Activated CD4-positive, alpha-beta memory T cell treated with anti-CD3 and anti-CD28 coated beads, Interleukin-2, amount 10 ng/mL, durations not matched to agents 7 days and 5 days (primary cell): Measurements from ENCODE around the gene STOM. TPM values are rescaled to one million over a fixed set of nuclear protein-coding genes. Genes with fewer than 3 reads are reported as not detected.
"Not testable (repeated sequence)": the region's sequence is repeated elsewhere in the genome, so short reads cannot be mapped to it uniquely, and the experiment has no call there.

Experiments used
- CTCF ChIA-PET: fragments of 350-600 bp; sonication (Branson Sonifier 250); formaldehyde crosslinking; loops from one replicate; lab custom pipeline; 2021; ENCODE audit warnings: antibody characterized with exemption, inconsistent platforms; lab: Charles Lee
- POLR2A ChIA-PET: fragments of 350-600 bp; sonication (Branson Sonifier 250); formaldehyde crosslinking; loops from one replicate; lab custom pipeline; 2021; ENCODE audit warnings: antibody characterized with exemption; lab: Charles Lee
- DNase-seq: peaks from one replicate; pipeline ENCODE4 v3.0.0-alpha.2; 2020
- H3K27ac Mint-ChIP-seq: one replicate; pipeline ENCODE4 v1.8.0; 2021; ENCODE audit warnings: mild to moderate bottlenecking, mixed read lengths
- H3K27me3 Mint-ChIP-seq: one replicate; pipeline ENCODE4 v1.8.0; 2021; ENCODE audit warnings: mixed read lengths
- H3K36me3 Mint-ChIP-seq: one replicate; pipeline ENCODE4 v1.8.0; 2021; ENCODE audit warnings: low read depth, mixed read lengths
- H3K4me1 Mint-ChIP-seq: one replicate; pipeline ENCODE4 v1.8.0; 2021; ENCODE audit warnings: mixed read lengths
- H3K4me3 Mint-ChIP-seq: one replicate; pipeline ENCODE4 v1.8.0; 2021; ENCODE audit warnings: mild to moderate bottlenecking, mixed read lengths
- H3K9me3 Mint-ChIP-seq: one replicate; pipeline ENCODE4 v1.8.0; 2021; ENCODE audit warnings: mixed read lengths
- total RNA-seq, 2 experiments: library from RNA; stranded (reverse); gene quantifications; one replicate each; pipeline ENCODE4 v1.2.3, GENCODE V29; 2021

The STOM gene, protein sequence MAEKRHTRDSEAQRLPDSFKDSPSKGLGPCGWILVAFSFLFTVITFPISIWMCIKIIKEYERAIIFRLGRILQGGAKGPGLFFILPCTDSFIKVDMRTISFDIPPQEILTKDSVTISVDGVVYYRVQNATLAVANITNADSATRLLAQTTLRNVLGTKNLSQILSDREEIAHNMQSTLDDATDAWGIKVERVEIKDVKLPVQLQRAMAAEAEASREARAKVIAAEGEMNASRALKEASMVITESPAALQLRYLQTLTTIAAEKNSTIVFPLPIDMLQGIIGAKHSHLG
- 100 to 1,000 TPM; 101 to 104 TPM for total RNA-seq

DNA sequence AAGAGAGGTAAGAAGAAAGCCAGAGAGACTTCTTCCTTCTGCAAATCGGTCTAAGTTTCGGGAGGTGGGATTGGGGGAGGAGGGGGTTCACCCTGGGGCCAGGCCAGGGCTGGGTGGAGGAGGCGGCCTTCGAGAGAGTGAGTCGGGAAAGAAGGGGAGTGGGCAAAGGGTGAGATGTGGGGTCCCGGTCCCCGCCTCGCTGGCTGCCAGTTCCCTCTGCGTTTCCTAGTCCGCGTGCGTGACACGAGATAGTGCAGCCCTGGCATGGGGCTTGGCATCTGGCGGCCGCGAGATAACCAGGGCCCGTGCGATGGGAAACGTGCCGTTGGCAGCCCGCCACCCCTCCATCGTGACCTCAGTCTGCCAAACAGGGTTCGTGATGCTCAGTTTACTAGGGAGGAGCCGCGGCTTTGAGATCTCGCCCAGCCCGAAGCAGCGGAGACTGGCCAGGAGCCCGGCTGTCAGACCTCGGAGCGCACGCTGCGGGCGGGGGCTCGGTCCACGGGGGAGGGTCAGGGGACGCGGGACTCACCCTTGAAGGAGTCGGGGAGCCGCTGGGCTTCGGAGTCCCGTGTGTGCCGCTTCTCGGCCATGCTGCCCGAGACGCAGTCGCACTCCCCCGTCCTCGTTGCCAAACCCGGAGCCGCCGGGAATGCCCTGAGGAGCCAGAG, at the start of gene STOM:
Gene STOM (minus strand): TSS at position 656 of the 671 bp plus-strand sequence. CDS start 63 bp downstream, at position 593.
- peaks cover 64% of the 10 kb centered on the region for H3K4me1 Mint-ChIP-seq
- POLR2A ChIA-PET = interaction anchor here (0.8 to 2.4 kb wide), 8 partner anchors 9 to 157 kb away, joined by 3 to 30 read pairs (median 3); no protein-coding TSS in a partner anchor
- peak; percentile 74 for DNase-seq
- H3K4me3 Mint-ChIP-seq = peak within 1 kb of the TSS; percentile 90
- H3K9me3 Mint-ChIP-seq = no peaks in the 10 kb centered on the region
- H3K27ac Mint-ChIP-seq = peak within 1 kb of the TSS; percentile 89
- peaks cover 34% of the 10 kb centered on the region for H3K36me3 Mint-ChIP-seq
- CTCF ChIA-PET = interaction anchor here (1.3 to 3.2 kb wide), 3 partner anchors 16 to 168 kb away, joined by 3 to 16 read pairs (median 6); partner anchors contain the start of gene RAB14
- H3K27me3 Mint-ChIP-seq = no peaks in the 10 kb centered on the region

DNA sequence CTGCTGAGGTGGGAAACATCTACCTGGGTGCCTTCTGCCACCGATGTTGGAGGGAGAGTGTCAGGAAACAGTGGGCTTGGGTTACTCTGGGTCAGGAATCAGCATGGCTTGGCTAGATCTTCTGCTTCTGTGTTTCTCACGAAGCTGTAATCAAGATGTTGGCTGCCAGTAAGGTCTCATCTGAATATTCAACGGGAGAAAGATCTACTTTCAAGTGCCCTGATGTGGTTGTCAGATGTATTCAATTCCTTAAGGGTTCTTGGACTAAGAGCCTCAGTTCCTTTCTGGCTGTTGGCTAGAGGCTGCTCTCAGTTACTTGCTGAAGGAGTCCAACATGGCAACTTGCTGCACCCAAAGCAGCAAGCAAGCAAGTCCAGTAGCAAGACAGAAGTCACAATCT, 41.9 kb upstream of the STOM start:
- H3K36me3 Mint-ChIP-seq = no peaks in the 10 kb centered on the region
- ChIA-PET CTCF (interaction anchor here (1.3 kb wide), 1 partner anchor 92 kb away, joined by 6 read pairs; no protein-coding TSS in a partner anchor), POLR2A (no interaction called here)
- no peaks in the 10 kb centered on the region for H3K4me1 Mint-ChIP-seq
- H3K9me3 Mint-ChIP-seq = no peaks in the 10 kb centered on the region
- no peak overlapping the region for H3K27ac Mint-ChIP-seq
- peaks cover 8% of the 10 kb centered on the region for H3K27me3 Mint-ChIP-seq
- H3K4me3 Mint-ChIP-seq = no peak overlapping the region
- no peak for DNase-seq

DNA sequence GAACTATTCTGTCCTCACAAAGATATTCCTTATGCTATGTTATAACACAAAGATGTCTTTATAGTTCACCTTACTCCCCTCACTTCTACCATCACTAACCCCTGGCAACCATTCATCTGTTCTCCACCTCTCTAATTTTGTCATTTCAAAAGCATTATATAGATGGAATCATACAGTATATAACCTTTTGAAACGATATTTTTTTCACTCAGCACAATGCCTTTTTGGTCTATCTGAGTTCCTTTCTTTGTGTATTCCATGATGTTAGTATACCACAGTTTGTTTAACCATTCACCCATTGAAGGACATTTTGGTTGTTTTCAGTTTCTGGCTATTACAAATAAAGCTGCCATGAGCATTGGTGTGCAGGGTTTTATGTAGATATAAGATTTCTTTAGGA, 35.8 kb upstream of the STOM start:
- POLR2A ChIA-PET = no interaction called here
- CTCF ChIA-PET = interaction anchor here (3.1 kb wide), 1 partner anchor 86 kb away, joined by 21 read pairs; no protein-coding TSS in a partner anchor
- no peaks in the 10 kb centered on the region for H3K9me3 Mint-ChIP-seq
- no peaks in the 10 kb centered on the region for H3K36me3 Mint-ChIP-seq
- no peak for DNase-seq
- H3K27me3 Mint-ChIP-seq = peaks cover 20% of the 10 kb centered on the region
- H3K4me3 Mint-ChIP-seq = no peak overlapping the region
- no peak overlapping the region for H3K27ac Mint-ChIP-seq
- H3K4me1 Mint-ChIP-seq = no peaks in the 10 kb centered on the region

DNA sequence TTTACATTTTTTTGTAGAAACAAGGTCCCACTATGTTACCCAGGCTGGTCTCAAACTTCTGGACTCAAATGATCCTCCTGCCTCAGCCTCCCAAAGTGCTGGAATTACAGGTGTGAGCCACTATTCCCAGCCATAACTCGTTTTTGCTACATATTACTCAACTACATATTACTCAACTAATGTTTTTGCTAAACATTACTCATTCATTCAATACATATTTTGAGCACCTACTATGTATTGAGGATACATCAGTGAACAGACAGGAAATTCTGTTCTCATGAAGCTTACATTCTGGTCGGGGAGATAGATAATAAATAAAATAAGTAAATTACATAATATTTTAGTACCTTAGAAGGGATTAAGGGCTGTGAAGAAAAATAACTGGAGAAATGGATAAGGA, 34.9 kb upstream of the STOM start:
- Mint-ChIP-seq H3K4me3 (no peak overlapping the region), H3K36me3 (no peaks in the 10 kb centered on the region), H3K27me3 (peaks cover 20% of the 10 kb centered on the region), H3K27ac (no peak overlapping the region), H3K4me1 (no peaks in the 10 kb centered on the region), H3K9me3 (no peaks in the 10 kb centered on the region)
- CTCF ChIA-PET = interaction anchor here (1.0 to 12.7 kb wide), 2 partner anchors 10 to 86 kb away, joined by 3 to 286 read pairs; no protein-coding TSS in a partner anchor
- POLR2A ChIA-PET = no interaction called here
- no peak for DNase-seq

DNA sequence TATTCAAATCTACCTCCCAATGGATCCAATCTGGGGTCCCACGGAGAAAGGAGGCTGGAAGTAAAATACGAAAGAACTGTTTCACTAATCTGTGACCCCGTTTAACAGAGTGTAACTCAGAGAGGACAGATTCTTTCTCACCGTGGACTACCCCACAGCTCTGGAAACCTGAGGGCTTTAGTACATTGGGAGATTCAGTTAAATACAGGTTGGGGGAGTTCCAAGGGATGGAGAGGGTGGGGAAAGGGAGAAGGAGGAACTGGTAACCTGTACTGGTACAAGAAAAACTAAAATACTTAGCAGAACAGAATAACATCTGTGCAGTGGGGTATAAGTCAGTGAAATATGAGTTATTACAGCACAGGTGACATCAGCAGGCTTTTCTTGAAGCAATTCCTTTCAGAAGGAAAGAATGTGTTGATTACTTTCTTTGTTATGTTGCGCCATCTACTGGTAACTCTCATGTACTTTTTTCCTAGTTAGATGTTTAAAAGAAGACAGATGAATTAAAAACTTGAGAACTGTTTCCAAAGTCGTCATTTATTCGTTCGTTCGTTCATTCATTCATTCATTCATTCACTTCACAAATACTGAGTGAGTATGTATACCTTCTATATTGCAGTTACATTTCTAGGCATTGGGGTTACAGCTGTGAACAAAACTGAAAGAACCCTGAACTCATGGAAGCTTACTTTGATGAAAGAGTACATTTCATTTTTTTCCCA, 30.0 kb upstream of the STOM start:
- Mint-ChIP-seq H3K36me3 (no peaks in the 10 kb centered on the region), H3K27me3 (peaks cover 16% of the 10 kb centered on the region), H3K27ac (no peak overlapping the region), H3K9me3 (peaks cover 3% of the 10 kb centered on the region), H3K4me1 (peaks cover 5% of the 10 kb centered on the region), H3K4me3 (no peak overlapping the region)
- POLR2A ChIA-PET = interaction anchor here (1.0 to 1.8 kb wide), 2 partner anchors 46 to 80 kb away, joined by 3 to 7 read pairs; no protein-coding TSS in a partner anchor
- no peak for DNase-seq
- CTCF ChIA-PET = interaction anchor here (0.9 to 12.7 kb wide), 13 partner anchors 9 to 418 kb away, joined by 3 to 286 read pairs (median 4); no protein-coding TSS in a partner anchor

DNA sequence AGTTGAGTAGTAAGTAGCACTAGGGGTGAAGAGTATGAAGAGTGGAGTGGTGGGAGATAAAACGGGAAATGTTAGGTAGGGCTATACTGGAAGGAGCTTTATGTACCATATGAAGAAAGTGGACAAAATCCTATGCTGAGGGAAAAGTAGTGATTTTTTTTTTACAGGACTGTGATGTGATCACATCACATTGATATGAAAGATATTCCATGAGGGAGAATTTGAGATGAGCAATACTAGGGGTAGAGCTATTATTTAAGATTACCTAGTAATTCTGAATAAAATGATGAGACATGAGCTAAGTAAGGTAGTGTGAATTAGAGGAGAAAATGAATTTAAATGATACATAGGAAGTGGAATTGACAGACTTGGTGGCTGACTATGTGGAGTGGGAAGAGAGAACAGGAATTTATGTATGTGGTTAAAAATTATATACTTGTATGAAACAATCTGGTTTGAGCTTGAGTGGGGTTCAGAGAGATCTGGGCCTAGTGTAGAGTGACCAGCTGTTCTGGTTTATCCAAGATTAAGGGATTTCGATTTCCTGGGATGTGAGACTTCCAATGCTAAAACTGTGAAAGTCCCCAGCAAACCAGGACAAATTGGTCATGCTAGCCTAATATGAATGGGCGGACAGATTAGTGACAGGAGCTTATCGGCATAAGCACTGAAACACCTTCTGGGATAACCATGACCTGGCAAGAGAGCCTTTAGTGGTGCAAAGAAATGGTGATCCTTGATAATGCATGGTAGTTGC, 29.3 kb upstream of the STOM start:
- Mint-ChIP-seq H3K27ac (no peak overlapping the region), H3K9me3 (peaks cover 7% of the 10 kb centered on the region), H3K27me3 (peaks cover 16% of the 10 kb centered on the region), H3K36me3 (no peaks in the 10 kb centered on the region), H3K4me3 (no peak overlapping the region), H3K4me1 (peaks cover 13% of the 10 kb centered on the region)
- DNase-seq = no peak
- POLR2A ChIA-PET = interaction anchor here (1.0 to 1.8 kb wide), 2 partner anchors 45 to 79 kb away, joined by 3 to 7 read pairs; no protein-coding TSS in a partner anchor
- CTCF ChIA-PET = interaction anchor here (0.9 to 12.7 kb wide), 15 partner anchors 8 to 418 kb away, joined by 3 to 286 read pairs (median 4); no protein-coding TSS in a partner anchor

DNA sequence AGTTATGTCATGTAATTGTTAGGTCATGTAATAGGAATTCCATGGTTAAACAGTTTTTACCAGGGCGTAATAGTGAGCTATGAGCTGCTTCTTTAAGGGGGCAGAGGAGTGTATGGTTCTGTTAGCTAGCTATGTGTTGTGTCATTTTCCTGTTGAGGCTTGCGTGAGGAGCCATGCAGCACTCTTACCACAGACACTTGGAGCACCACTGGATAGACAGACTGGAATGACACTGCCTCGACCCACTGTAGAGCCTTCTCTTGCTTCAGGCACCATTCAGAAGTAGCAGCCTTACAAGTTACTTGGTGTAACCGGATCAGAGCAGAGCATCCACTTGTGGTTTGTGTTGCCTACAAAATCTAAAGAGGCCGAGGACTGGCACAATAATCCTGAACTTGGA, 28.3 kb upstream of the STOM start:
- peaks cover 20% of the 10 kb centered on the region for H3K4me1 Mint-ChIP-seq
- H3K27me3 Mint-ChIP-seq = peaks cover 16% of the 10 kb centered on the region
- CTCF ChIA-PET = interaction anchor here (0.9 to 12.7 kb wide), 9 partner anchors 23 to 187 kb away, joined by 3 to 286 read pairs (median 9); no protein-coding TSS in a partner anchor
- peaks cover 7% of the 10 kb centered on the region for H3K9me3 Mint-ChIP-seq
- no peak overlapping the region for H3K27ac Mint-ChIP-seq
- H3K36me3 Mint-ChIP-seq = no peaks in the 10 kb centered on the region
- POLR2A ChIA-PET = interaction anchor here (0.9 to 1.0 kb wide), 2 partner anchors 12 to 44 kb away, joined by 3 read pairs; no protein-coding TSS in a partner anchor
- no peak for DNase-seq
- no peak overlapping the region for H3K4me3 Mint-ChIP-seq

DNA sequence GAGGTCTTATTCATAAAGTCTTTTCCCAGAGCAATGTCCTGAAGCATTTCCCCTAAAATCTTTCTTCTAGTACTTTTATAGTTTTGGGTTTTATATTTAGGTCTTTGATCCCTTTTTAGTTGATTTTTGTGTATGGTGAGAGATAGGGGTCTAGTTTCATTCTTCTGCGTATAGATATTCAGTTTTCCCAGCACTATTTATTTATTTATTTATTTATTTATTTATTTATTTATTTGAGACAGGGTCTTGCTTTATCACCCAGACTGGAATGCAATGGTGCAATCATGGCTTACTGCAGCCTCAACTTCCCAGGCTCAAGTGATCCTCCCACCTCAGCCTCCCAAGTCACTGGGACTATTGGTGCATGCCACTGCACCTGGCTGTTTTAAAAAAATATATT, 27.2 kb upstream of the STOM start:
- not testable (repeated sequence) for H3K9me3 Mint-ChIP-seq, H3K36me3 Mint-ChIP-seq, H3K27ac Mint-ChIP-seq, DNase-seq, H3K4me3 Mint-ChIP-seq, H3K27me3 Mint-ChIP-seq
- peaks cover 31% of the 10 kb centered on the region for H3K4me1 Mint-ChIP-seq
- CTCF ChIA-PET = interaction anchor here (0.6 to 12.7 kb wide), 5 partner anchors 8 to 79 kb away, joined by 3 to 286 read pairs (median 3); no protein-coding TSS in a partner anchor
- POLR2A ChIA-PET = interaction anchor here (1.0 kb wide), 1 partner anchor 42 kb away, joined by 3 read pairs; no protein-coding TSS in a partner anchor

DNA sequence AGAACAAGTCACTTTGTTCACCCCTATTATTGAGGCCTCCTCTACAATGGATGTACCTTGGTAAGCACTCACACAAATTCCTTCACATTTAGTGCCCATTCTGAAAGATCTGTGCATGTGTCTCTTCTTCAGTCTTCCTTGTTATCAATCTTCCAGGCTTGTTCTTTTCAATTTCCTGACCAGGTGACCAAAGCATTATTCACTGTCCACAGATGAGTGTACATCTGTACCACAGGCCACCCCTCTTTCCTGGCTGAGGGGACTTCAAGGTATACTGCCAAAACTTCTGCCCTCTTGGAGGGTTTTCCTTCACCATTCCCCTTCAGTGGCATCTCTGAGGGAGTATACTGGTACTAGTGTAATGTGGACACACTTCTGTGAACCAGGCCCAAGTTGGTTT, 25.5 kb upstream of the STOM start:
- Mint-ChIP-seq H3K4me1 (peaks cover 33% of the 10 kb centered on the region), H3K4me3 (no peak overlapping the region), H3K36me3 (no peaks in the 10 kb centered on the region), H3K27ac (no peak overlapping the region), H3K27me3 (peaks cover 4% of the 10 kb centered on the region), H3K9me3 (peaks cover 7% of the 10 kb centered on the region)
- CTCF ChIA-PET = interaction anchor here (12.7 kb wide), 1 partner anchor 77 kb away, joined by 286 read pairs; no protein-coding TSS in a partner anchor
- POLR2A ChIA-PET = no interaction called here
- no peak for DNase-seq

DNA sequence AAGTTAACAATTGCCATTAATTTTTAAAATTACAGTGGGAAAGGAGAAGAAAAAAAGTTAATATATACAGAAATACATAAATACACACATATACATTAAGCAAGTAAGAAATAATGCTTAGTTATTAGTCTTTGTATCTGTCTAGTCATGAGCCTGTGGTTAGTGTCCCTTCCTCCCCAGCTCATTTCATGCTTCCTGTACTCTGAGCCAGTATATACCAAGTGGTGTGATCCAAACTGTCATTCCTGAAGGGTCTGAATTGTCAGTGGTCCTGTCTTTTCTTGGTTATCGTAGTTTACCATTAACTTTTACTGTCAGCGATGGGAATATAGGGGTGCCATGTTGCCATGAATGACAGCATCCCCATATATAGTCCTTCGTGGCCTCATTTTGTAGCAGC, 24.2 kb upstream of the STOM start:
- H3K4me1 Mint-ChIP-seq = peaks cover 33% of the 10 kb centered on the region
- no peak overlapping the region for H3K4me3 Mint-ChIP-seq
- no peak for DNase-seq
- no peak overlapping the region for H3K27ac Mint-ChIP-seq
- no peaks in the 10 kb centered on the region for H3K36me3 Mint-ChIP-seq
- ChIA-PET CTCF (interaction anchor here (0.7 to 12.7 kb wide), 6 partner anchors 10 to 115 kb away, joined by 3 to 286 read pairs (median 3); no protein-coding TSS in a partner anchor), POLR2A (interaction anchor here (1.2 kb wide), 1 partner anchor 25 kb away, joined by 4 read pairs; no protein-coding TSS in a partner anchor)
- peaks cover 8% of the 10 kb centered on the region for H3K27me3 Mint-ChIP-seq
- H3K9me3 Mint-ChIP-seq = peaks cover 7% of the 10 kb centered on the region

DNA sequence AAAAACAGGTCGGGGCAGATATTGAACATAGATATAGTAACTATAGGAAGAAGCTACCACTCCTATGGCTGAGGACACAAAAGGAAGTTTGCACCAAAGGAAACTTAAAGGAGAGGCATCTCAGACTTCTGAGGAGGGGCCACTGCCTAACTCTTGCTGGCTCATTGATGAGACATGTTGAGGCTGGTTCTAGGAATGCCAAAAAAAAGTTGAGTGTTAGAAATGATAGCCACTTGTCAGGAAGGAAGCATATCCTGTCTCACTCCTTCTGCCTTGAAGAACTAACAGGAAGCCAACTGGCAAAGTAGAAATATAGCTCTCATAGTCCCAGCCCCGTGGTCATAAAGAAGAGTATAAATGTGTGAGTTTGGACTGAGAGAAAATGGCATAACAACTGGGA, 23.3 kb upstream of the STOM start:
- POLR2A ChIA-PET = no interaction called here
- H3K9me3 Mint-ChIP-seq = peaks cover 7% of the 10 kb centered on the region
- no peak overlapping the region for H3K4me3 Mint-ChIP-seq
- peaks cover 8% of the 10 kb centered on the region for H3K27me3 Mint-ChIP-seq
- H3K4me1 Mint-ChIP-seq = peaks cover 33% of the 10 kb centered on the region
- peak overlapping the region; percentile 13 for H3K27ac Mint-ChIP-seq
- no peak for DNase-seq
- no peaks in the 10 kb centered on the region for H3K36me3 Mint-ChIP-seq
- CTCF ChIA-PET = interaction anchor here (0.6 to 12.7 kb wide), 6 partner anchors 40 to 1841 kb away, joined by 3 to 286 read pairs (median 3); no protein-coding TSS in a partner anchor
